GM18520 (cell line): ENCODE measurements around the gene OR51E2.
A peak's percentile ranks its signal among the peaks of the same experiment; 100 is the strongest.
"Not testable (repeated sequence)": the region's sequence is repeated elsewhere in the genome, so short reads cannot be mapped to it uniquely, and the experiment has no call there.

Experiments
- ATAC-seq: cut with Tn5 transposase; IDR thresholded peaks from one replicate; pipeline ENCODE4 v1.9.1; 2021; ENCODE audit not compliant: unreplicated experiment

Gene OR51E2, protein sequence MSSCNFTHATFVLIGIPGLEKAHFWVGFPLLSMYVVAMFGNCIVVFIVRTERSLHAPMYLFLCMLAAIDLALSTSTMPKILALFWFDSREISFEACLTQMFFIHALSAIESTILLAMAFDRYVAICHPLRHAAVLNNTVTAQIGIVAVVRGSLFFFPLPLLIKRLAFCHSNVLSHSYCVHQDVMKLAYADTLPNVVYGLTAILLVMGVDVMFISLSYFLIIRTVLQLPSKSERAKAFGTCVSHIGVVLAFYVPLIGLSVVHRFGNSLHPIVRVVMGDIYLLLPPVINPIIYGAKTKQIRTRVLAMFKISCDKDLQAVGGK

GRCh38 chr11:4697585-4697984, at the start of gene OR51E2:
Gene OR51E2 (minus strand): TSS chr11:4697853. CDS start chr11:4682711, 15,142 bp downstream.
- ATAC-seq = no peak

DNA sequence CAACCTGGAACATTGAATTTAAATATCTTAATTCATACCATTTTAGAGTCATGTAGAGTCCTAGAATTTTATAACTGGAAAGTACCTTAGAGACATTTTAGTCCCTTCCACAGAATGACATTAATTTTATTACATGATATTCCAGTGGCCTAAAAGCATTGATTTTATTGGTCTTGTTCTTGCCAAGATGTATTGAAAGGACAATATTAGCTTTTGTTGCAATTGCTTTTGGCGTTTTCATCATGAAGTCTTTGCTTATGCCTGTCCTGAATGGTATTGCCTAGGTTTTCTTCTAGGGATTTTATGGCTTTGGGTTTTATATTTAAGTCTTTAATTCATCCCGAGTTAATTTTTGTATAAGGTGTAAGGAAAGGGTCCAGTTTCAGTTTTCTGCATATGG, 43.1 kb upstream of the OR51E2 start:
- no peak for ATAC-seq

- ATAC-seq = no peak
Measured at GRCh38 chr11:4727171-4727570, 29.5 kb upstream of the OR51E2 start.

- not testable (repeated sequence) for ATAC-seq
Measured at GRCh38 chr11:4722616-4723534, 25.2 kb upstream of the OR51E2 start.

DNA sequence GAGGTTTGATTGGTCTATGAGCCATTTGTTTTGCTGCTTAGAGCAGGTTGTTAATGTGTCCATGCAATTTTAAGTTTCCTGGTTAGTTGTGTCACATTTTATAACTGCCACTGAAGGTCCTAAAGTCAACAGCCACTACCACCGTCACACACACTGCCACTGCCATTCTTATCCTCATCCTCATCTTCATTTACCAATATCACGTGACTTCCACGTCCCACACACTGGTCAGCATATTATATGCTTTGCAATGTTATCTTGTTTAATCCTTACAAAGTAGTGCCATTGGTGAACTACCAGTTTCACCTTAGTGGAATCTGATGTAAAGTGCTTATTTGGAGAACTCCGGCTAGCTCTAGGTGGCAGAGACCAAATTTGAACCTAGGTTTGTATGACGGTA, 16.6 kb upstream of the OR51E2 start:
- ATAC-seq = no peak

DNA sequence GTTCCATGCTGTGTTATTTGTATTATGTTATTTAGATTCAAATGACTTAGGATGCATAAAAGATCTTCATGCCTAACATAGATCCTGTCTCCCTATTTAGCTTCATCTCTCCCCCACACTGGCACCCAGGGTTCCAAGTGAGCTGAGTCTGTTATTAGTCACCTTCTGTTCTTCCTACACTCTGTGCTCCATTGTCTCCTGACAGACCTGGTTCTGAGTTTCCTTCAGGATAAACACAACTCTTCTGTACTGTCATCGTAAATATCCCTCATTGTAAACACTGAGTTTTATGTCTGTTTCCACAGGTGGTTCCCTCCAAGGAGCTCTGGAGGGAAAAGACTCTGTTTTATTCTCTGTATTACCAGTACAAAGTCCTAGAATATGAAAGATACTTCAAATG, 15.6 kb upstream of the OR51E2 start:
- ATAC-seq = no peak

GRCh38 chr11:4704790-4705334, 7.2 kb upstream of the OR51E2 start:
- no peak for ATAC-seq

- ATAC-seq = no peak
Measured at GRCh38 chr11:4704054-4704789, 6.6 kb upstream of the OR51E2 start, which contains the start of gene MMP26. Gene MMP26 (plus strand): TSS chr11:4704784.

DNA sequence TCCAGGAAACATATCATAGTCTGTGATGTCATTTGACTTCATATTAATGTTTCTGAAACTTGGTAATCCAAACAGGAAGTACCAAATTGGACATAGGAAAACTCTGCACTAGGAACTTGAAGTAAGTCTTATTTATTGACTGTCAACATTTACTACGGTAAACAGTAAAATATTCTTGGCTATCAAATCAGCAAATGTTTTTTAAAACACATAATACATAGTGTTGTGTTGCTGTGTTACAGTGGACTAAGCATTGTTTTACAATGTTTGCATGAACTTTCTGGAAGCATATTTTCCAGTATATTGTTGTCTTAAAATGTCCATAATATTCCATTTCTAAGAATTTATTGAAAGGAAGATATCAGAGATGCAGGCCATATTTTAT, 2.8 kb upstream of the OR51E2 start:
- ATAC-seq = no peak

- peak; percentile 91 for ATAC-seq
Measured at GRCh38 chr11:4699697-4700435, 2.2 kb upstream of the OR51E2 start.

DNA sequence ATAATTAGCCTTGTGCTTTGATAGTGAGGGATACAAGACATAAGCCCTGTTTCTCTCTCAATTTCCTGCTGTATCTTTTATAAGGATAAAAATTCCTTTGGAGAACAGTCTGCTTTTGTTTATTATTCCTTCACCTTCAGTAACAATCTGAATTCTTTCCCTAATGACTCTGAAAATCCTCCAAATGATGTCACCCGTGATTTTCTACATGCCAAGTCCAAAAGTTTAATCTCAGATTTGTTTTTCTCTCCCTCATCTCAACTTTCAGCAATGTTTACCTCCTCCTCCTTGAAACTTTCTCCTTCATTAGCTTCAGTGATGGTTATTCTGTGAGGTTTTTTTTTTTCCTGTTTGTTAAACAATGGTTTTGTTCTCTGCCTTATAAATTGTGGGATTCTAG, 2.2 kb downstream of the OR51E2 start:
- ATAC-seq = no peak

- no peak for ATAC-seq
Measured at GRCh38 chr11:4684631-4685285, 12.9 kb downstream of the OR51E2 start.

GRCh38 chr11:4682623-4683419, 14.8 kb downstream of the OR51E2 start:
- ATAC-seq = no peak

GRCh38 chr11:4680341-4680740, 17.3 kb downstream of the OR51E2 start:
- ATAC-seq = no peak

DNA sequence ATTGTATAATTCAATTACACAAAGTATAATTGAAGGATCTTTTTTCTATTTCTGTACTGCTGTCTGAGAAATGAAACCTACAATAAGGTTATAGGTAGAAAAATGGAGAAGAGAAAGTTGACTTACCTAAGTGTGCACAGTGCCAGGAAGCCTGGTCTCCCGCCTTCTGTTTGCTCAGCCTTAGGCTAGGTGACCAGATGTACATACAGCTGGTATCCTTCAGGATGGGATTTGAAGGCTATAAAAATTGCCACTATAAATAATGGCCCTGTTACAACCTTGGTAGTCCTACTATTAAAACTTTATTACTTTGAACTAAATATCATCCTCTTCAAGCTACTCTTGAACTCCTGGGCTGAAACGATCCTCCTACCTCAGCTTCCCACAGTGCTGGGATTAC, 19.7 kb downstream of the OR51E2 start:
- no peak for ATAC-seq

DNA sequence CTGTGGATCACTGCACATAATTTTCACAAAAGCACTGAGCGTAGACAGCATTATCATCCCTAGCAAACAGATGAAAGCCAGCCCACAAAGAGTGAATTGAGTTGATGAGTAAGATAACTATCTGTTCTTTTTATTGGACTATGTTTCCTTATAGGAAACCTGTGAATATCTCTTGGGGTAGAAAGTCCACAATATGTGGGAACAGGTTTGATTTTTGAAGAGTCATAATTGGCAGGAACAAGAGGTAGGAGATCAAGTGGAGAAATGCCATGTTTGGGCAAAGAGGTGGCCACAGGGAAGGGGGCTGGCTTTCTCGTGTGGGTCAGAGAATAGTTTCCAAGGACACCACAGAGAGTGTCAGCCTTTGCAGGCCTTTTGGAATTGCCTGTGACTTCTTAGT, 23.9 kb downstream of the OR51E2 start:
- ATAC-seq = no peak

- no peak for ATAC-seq
Measured at GRCh38 chr11:4672470-4672869, 25.2 kb downstream of the OR51E2 start.

GRCh38 chr11:4671741-4672140, 25.9 kb downstream of the OR51E2 start:
- ATAC-seq = no peak

- ATAC-seq = no peak
Measured at GRCh38 chr11:4665424-4665823, 32.2 kb downstream of the OR51E2 start.
